ENCODE results near the gene DUOX2.

GRCh38 chr15:45156744-45157455 is 42.9 kb upstream of the DUOX2 start:
- TF ChIP-seq CTCF (IDR thresholded peaks at IDR 0.05 in 2 of 3, conservative IDR thresholded peaks at IDR 0.05 in 1 of 3; ENCODE audit: borderline replicate concordance in 1 of 3, insufficient read depth in 1 of 3, low read depth in 2 of 3, low read length in 2 of 3) (no peak), RAD21 (IDR thresholded peaks at IDR 0.05; ENCODE audit: low read depth) (no peak), POLR2A (IDR thresholded peaks at IDR 0.05; ENCODE audit: borderline replicate concordance, extremely low read depth, insufficient read depth, insufficient read length) (no peak)

Measured in HCT116 (cell line).